Glutamatergic neuron (in vitro differentiated cells): ENCODE results near the gene IMMP2L. TPM values are rescaled to one million over a fixed set of nuclear protein-coding genes. Genes with fewer than 3 reads are reported as not detected.

Source experiments
- DNase-seq: peaks from one replicate; pipeline ENCODE4 v3.0.0; 2022
- H3K27ac Mint-ChIP-seq: one replicate; pipeline ENCODE4 v1.8.0; 2020; ENCODE audit warnings: mild to moderate bottlenecking, mixed read lengths, inconsistent platforms; ENCODE audit not compliant: unreplicated experiment
- H3K27me3 Mint-ChIP-seq: one replicate; pipeline ENCODE4 v1.8.0; 2020; ENCODE audit warnings: mild to moderate bottlenecking, moderate library complexity, mixed read lengths, inconsistent platforms; ENCODE audit not compliant: unreplicated experiment
- H3K36me3 Mint-ChIP-seq: one replicate; pipeline ENCODE4 v1.8.0; 2020; ENCODE audit warnings: mild to moderate bottlenecking, mixed read lengths, inconsistent platforms; ENCODE audit not compliant: unreplicated experiment
- H3K4me1 Mint-ChIP-seq: one replicate; pipeline ENCODE4 v1.8.0; 2020; ENCODE audit warnings: mild to moderate bottlenecking, low read depth, mixed read lengths, inconsistent platforms; ENCODE audit not compliant: unreplicated experiment
- H3K4me3 Mint-ChIP-seq: one replicate; pipeline ENCODE4 v1.8.0; 2020; ENCODE audit warnings: mild to moderate bottlenecking, mixed read lengths, inconsistent platforms; ENCODE audit not compliant: unreplicated experiment
- H3K9me3 Mint-ChIP-seq: one replicate; pipeline ENCODE4 v1.8.0; 2020; ENCODE audit warnings: mild to moderate bottlenecking, moderate library complexity, mixed read lengths, inconsistent platforms; ENCODE audit not compliant: unreplicated experiment
- CTCF ChIP-seq: fragments of 200-600 bp; sonication (generic); IDR thresholded peaks from one replicate; pipeline ENCODE4 v1.5.0; 2021; ENCODE audit not compliant: partially characterized antibody, unreplicated experiment
- total RNA-seq: library from RNA; stranded (reverse); fragmentation: NEBNext Ultra II Directional; extraction: Animal tissue kit (Norgen Biotek cat#: 25700); gene quantifications from one replicate; pipeline ENCODE4 v1.2.1, GENCODE V29; 2021; ENCODE audit not compliant: unreplicated experiment

IMMP2L gene
- total RNA-seq, 1 donor from 2014 or later: 9.6 TPM

GRCh38 chr7:111082351-111082750 is 479.9 kb downstream of the IMMP2L start:
- DNase-seq: no peak
- Mint-ChIP-seq H3K9me3 (no peaks in the 10 kb centered on the region), H3K27me3 (no peaks in the 10 kb centered on the region), H3K4me3 (no peak overlapping the region), H3K4me1 (no peaks in the 10 kb centered on the region), H3K36me3 (no peaks in the 10 kb centered on the region), H3K27ac (no peak overlapping the region)
- TF ChIP-seq CTCF: no peak

- Mint-ChIP-seq H3K27me3 (no peaks in the 10 kb centered on the region), H3K27ac (no peak overlapping the region), H3K4me3 (no peak overlapping the region), H3K36me3 (no peaks in the 10 kb centered on the region), H3K9me3 (no peaks in the 10 kb centered on the region), H3K4me1 (no peaks in the 10 kb centered on the region)
- no peak for DNase-seq
- no peak for TF ChIP-seq CTCF
These were observed 480.6 kb downstream of the IMMP2L start for GRCh38 chr7:111081546-111082267.

- TF ChIP-seq CTCF: no peak
- Mint-ChIP-seq H3K27ac (no peak overlapping the region), H3K36me3 (no peaks in the 10 kb centered on the region), H3K9me3 (no peaks in the 10 kb centered on the region), H3K4me3 (no peak overlapping the region), H3K4me1 (no peaks in the 10 kb centered on the region), H3K27me3 (no peaks in the 10 kb centered on the region)
- DNase-seq: no peak
These were observed 481.7 kb downstream of the IMMP2L start for GRCh38 chr7:111080495-111081105.

- no peaks in the 10 kb centered on the region for H3K27me3 Mint-ChIP-seq
- H3K4me1 Mint-ChIP-seq: peaks cover 1% of the 10 kb centered on the region
- DNase-seq: no peak
- H3K27ac Mint-ChIP-seq: no peak overlapping the region
- H3K36me3 Mint-ChIP-seq: no peaks in the 10 kb centered on the region
- H3K4me3 Mint-ChIP-seq: no peak overlapping the region
- no peaks in the 10 kb centered on the region for H3K9me3 Mint-ChIP-seq
- TF ChIP-seq CTCF: no peak
These were observed 485.3 kb downstream of the IMMP2L start for GRCh38 chr7:111077001-111077400.

- Mint-ChIP-seq H3K27me3 (no peaks in the 10 kb centered on the region), H3K27ac (no peak overlapping the region), H3K36me3 (no peaks in the 10 kb centered on the region), H3K4me1 (peaks cover 1% of the 10 kb centered on the region), H3K9me3 (no peaks in the 10 kb centered on the region), H3K4me3 (no peak overlapping the region)
- TF ChIP-seq CTCF: no peak
- no peak for DNase-seq
These were observed 486.1 kb downstream of the IMMP2L start for GRCh38 chr7:111076205-111076604.
